ENCODE data around the gene UVRAG. TPM values are rescaled to one million over a fixed set of nuclear protein-coding genes. Genes with fewer than 3 reads are reported as not detected.

Gene UVRAG
- polyA plus RNA-seq, 4 donors, result 15.0 to 21.5 (median 16.4) TPM

GRCh38 chr11:76086743-76087635, 272.0 kb downstream of the UVRAG start:
- DNase-seq (ENCODE audit: low read depth in 4 of 4, low spot score in 2 of 4), result no peak

- DNase-seq (ENCODE audit: low read depth in 4 of 4, low spot score in 2 of 4), result no peak
These were observed 272.7 kb downstream of the UVRAG start for GRCh38 chr11:76087749-76088148.

GRCh38 chr11:76088511-76088910, 273.5 kb downstream of the UVRAG start:
- no peak for DNase-seq (ENCODE audit: low read depth in 4 of 4, low spot score in 2 of 4)

- no peak for DNase-seq (ENCODE audit: low read depth in 4 of 4, low spot score in 2 of 4)
These were observed 275.2 kb downstream of the UVRAG start for GRCh38 chr11:76090174-76090573.

DNA sequence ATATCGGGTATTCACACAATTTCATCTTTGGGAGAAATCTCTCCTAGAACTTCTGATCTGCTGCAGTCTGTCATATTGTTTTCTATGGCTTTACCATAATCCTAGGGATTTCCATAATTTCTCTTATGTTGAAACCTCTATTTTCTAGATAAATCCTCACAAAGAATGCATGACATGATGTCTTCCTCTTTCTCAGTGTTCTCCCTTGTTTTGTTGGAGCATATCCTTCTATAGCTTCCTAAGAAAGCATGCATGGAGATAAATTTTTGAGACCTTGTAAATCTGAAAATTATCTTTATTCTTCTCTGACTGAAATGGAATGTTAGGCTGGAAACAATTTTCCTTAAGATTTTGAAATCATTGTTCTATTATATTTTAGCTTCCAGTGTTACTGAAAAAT, 275.8 kb downstream of the UVRAG start:
- DNase-seq (ENCODE audit: low read depth in 4 of 4, low spot score in 2 of 4), result no peak

DNA sequence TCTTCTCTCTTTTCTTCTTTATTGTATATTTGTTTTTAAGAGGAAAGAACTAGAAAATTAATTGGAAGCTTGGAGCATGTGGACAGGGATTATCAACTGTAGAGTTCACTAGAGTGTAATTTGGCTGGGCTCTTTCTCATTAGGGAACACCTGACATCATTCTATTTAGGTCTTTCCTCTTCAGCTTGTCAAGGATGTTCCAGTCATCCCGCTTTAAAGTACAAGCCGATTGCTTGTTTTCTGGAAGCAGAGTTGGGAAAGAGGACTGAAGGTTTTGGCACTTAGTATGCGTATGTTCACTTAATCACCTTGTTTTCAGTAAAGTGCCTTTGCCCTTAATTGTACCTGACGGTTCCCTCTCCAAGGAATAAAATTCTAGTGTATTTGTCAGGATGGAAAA, 279.7 kb downstream of the UVRAG start:
- DNase-seq (ENCODE audit: low read depth in 4 of 4, low spot score in 2 of 4), result no peak

DNA sequence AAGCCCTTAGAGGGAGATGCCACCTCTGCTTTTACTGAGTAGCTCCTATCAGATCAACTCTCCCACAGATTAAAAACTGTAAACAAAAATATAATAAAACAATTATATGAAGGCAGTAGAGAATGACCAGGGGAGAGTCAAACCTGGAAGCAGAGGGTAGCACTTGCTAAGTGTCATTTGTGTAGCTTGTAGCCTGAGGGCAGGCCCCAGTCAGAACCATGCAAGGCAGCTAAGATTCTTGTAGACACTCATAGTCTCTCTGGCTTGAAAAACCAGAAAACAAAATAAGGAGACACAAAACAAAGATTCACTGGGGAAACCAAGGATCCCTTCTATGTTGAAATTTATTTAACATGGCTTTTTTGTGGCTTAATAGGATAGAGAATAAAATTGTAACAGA, 280.9 kb downstream of the UVRAG start:
- no peak for DNase-seq (ENCODE audit: low read depth in 4 of 4, low spot score in 2 of 4)

DNA sequence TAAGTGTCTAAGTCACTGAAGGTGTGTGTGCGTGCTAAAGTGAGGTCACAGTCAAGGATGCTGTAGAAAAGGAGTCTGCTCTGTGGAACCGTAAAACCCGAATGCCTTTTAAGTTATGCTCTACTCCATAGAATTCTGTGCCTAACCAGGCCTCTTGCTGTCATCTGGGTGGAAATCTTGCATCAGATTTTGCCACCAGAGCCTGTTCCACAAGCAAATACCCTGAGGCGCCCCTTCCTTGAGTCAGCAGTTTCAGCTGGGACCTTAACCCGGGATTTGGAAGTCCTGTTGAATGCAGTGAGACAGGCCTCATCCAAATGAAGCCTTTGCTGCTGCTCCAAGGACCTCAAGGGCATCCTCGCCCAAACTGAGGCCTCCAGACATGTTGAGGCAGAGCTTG, 281.5 kb downstream of the UVRAG start:
- no peak for DNase-seq (ENCODE audit: low read depth in 4 of 4, low spot score in 2 of 4)

DNA sequence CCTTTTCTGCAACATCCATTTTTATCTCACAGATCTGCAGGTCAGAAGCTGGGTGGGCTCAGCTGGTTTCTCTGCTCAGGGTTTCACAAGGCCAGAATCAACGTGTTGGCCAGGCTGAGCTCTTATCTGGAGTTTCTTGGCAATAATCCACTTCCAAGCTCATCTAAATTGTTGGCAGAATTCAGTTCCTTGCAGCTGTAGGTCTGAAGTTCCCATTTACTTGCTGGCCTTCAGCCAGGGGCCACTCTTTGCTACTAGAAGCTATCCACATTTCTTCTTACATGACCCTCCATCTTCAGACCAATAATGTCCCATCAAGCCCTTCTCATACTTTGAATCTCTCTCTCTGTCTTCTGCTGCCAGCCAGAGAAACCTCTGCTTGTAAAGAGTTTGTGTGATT, 287.8 kb downstream of the UVRAG start:
- no peak for DNase-seq (ENCODE audit: low read depth in 4 of 4, low spot score in 2 of 4)

DNA sequence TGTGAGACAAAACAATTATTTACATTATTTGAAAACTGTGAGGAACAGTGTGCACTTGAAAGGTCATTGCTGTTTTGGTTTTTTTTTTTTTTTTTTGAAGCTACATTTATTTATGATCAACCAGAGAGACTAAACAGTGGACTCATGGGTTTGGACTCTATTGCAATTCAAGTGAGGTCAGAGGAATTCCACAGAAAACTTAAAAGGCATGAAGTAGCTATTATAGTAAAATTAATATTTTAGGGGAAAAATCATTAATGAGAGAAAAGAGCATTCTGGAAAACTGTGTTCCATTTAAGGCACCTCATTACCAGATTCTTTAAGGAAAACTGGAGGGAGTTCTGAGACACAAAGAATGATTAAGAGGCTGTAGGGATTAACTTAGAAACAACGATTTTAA, 288.4 kb downstream of the UVRAG start:
- no peak for DNase-seq (ENCODE audit: low read depth in 4 of 4, low spot score in 2 of 4)

GRCh38 chr11:76104285-76104684, 289.3 kb downstream of the UVRAG start:
- DNase-seq (ENCODE audit: low read depth in 4 of 4, low spot score in 2 of 4), result no peak

GRCh38 chr11:76105637-76106036, 290.6 kb downstream of the UVRAG start:
- DNase-seq (ENCODE audit: low read depth in 4 of 4, low spot score in 2 of 4), result no peak

DNA sequence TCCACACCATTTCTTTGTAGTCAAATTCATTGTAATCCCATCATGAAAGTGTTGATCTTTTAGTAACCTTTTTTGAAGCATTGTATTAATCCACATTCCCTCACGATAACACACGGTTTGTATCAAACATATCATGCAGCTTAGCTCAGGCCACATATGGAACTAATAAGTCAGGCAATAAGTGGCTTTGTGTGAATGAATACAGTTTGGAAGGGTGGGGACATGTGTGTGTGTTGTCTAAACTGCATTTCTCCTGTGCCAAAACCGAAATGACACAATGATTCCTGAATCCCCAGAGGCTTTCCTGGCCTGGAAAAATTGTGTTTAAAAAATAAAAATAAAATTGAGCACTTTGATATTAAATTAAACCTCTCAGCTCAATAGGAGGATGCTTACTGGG, 293.0 kb downstream of the UVRAG start:
- DNase-seq (ENCODE audit: low read depth in 4 of 4, low spot score in 2 of 4), result no peak

DNA sequence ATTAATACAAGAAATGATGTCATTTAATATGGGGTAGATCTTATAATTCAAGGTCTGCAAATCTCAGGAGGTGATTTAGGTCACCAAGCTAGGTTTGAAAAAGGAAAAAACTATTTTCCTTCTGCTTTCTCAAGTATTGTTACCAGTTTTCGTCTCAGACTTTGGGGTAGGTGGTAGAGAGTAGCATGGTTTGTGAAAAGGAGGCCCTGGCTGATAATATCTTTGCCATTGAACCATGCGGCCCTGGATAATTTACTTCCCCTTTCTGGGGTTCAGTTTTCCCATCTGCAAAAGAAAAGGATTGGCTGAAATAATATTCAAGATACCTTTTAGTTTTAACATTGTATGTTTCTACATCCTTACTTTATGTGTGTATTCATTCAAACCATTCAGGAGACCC, 299.2 kb downstream of the UVRAG start:
- no peak for DNase-seq (ENCODE audit: low read depth in 4 of 4, low spot score in 2 of 4)

DNA sequence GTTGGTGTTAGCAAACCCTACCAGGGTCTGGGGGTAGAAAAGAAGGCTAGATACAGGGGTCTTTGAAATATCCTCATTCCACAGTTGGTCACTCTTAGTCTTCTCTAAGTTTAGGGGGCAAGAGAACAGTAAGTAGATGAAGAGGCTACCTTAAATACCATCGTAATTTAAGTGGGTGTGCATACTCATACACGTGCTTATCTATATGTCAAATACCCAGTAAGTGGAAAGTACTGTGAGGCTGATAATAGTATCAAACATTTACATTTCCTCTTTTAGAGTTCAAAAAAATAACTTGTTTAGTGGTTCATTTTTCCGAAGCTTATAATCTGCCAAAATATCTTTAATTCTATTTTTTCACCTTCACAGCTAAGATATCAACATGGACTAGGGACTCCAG, 300.5 kb downstream of the UVRAG start:
- no peak for DNase-seq (ENCODE audit: low read depth in 4 of 4, low spot score in 2 of 4)

GRCh38 chr11:76119032-76119431, 304.0 kb downstream of the UVRAG start:
- DNase-seq (ENCODE audit: low read depth in 4 of 4, low spot score in 2 of 4), result no peak

GRCh38 chr11:76119779-76120178, 304.8 kb downstream of the UVRAG start:
- no peak for DNase-seq (ENCODE audit: low read depth in 4 of 4, low spot score in 2 of 4)

DNA sequence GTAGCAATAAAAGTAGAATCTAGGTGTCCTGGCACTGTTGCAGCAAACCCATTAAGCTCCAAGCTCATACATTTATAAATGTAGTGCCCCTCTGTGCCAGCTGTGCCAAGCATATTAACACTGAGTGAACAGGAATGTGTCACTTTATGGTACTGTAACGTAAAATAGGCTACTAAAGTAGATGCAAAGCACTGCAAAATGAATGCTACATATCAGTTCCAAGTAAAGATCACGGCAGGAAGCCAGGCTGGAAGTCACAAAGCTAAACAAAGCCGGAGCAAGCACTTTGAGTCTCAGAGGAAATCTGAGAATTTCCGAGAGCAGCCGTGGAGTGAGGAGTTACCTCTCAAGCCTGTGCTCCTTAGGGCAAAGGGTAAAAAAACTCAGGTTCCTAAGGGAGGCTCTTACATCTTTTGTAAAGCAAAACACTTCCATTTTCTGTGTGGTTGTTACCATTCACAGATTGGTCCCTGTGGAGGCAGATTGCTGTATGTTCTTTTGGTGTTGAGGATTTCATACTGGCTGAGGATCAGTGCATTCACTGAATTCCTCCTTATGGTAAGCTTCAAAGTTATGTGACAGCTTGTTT, 305.6 kb downstream of the UVRAG start:
- DNase-seq (ENCODE audit: low read depth in 4 of 4, low spot score in 2 of 4), result no peak

- no peak for DNase-seq (ENCODE audit: low read depth in 4 of 4, low spot score in 2 of 4)
These were observed 308.2 kb downstream of the UVRAG start for GRCh38 chr11:76123248-76123647.

DNA sequence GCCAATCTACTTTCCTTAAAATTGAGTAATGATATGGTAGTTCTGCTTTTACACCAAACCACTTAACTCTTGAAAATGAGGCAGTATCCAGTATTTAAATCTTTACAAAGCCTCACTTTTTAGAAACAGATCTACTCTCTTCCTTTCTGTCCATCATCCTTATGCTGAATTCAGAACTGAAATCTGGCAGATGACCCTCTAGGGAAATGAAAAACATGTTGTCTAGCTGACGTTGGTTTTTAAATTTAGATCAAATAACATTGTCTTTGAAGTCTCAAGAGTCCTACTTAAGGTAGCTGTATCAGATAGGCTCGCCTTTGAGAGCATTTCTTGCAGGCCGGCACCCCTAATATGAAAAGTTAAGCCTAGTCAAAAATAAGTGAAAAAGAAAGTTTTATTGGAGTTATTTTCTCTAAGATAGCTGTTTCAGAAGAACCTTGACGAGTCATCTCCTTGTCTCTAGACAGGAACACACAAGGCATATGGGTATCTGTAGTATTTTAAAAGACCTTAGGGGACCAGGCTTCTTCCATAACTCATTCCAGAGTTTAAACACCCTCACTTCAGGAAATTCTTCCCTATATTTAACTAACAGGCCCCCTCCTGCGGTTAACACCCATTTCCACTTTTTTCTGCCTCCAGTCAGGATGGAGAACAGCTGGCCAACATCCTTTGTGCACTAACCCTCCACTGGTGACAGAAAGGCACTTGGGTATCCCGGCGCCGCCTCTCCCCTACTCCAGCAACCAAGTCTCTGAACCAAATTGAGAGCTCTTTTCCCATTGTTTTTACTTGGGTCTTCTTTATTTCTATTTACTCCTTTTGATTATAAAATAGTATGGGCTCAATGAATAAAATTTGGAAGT, 310.1 kb downstream of the UVRAG start:
- DNase-seq (ENCODE audit: low read depth in 4 of 4, low spot score in 2 of 4), result no peak

DNA sequence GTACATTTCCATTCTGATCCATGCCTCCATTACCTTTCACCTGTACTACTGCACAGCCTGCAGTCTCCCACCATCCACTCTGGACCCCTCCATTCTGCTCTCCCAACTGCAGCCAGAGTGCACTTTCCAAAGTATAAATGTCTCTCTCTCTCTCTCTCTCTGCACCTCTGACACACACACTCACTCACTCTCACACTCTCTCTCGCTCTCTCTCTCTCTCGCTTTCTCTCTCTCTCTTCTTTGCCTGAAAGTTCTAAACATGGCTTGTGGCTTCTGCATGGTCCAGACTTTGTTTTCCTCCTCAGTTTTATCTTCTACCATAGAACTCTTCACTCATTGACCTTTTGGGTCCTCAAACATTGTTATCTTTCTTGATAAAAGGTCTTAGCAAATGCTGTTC, 314.7 kb downstream of the UVRAG start:
- DNase-seq (ENCODE audit: low read depth in 4 of 4, low spot score in 2 of 4), result no peak
